ENCODE measurements around the gene CRB3.

GRCh38 chr19:6472713-6473112, 8.6 kb downstream of the CRB3 start:
- TF ChIP-seq SUZ12 (IDR thresholded peaks at IDR 0.05; ENCODE audit: extremely low read depth, insufficient read depth, insufficient read length) (no peak), YY1 (IDR thresholded peaks at IDR 0.05; ENCODE audit: insufficient read depth, insufficient read length) (no peak)
